Suppressor macrophage treated with lipopolysaccharide for 4 hours (primary cell): ENCODE measurements around the gene FOXN1.
A peak's percentile ranks its signal among the peaks of the same experiment; 100 is the strongest.
"Not testable (repeated sequence)": the region's sequence is repeated elsewhere in the genome, so short reads cannot be mapped to it uniquely, and the experiment has no call there.

Experiments used
- DNase-seq: peaks from one replicate; pipeline ENCODE4 v3.0.0-alpha.2; 2020

Gene FOXN1, protein sequence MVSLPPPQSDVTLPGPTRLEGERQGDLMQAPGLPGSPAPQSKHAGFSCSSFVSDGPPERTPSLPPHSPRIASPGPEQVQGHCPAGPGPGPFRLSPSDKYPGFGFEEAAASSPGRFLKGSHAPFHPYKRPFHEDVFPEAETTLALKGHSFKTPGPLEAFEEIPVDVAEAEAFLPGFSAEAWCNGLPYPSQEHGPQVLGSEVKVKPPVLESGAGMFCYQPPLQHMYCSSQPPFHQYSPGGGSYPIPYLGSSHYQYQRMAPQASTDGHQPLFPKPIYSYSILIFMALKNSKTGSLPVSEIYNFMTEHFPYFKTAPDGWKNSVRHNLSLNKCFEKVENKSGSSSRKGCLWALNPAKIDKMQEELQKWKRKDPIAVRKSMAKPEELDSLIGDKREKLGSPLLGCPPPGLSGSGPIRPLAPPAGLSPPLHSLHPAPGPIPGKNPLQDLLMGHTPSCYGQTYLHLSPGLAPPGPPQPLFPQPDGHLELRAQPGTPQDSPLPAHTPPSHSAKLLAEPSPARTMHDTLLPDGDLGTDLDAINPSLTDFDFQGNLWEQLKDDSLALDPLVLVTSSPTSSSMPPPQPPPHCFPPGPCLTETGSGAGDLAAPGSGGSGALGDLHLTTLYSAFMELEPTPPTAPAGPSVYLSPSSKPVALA

DNA sequence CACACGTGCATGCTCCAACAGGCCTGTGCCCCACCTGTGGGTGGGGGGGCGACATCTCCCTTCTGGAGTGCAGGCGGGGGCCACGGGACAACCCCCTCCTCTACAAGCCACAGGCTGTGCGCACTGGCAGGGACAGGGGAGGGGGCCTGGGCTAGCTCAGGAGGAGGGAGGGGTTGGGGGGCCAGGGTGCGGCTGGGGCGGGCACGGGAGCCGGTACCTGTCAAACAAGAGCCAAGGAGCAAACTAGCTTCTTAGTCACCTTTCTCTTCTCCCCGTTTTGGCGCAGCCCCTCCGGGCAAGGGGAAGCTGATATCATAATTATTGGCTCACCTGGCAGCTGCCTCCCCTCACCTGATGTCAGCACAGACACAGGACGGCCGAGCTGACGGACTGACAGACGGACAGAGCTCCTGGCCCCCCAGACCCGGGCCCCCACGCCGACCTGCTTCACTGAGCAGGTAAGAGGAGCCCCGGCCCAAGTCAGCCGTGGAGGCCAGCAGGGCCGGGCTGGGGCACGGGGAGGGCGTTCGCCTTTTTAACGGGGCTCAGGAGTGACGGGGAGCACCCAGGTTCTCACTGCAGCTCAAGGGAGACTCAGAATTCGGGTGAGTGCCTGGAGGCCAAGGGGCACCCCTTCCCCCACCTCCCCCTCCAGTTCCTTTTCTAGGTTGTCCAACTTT lies at the start of gene FOXN1:
FOXN1 (plus strand) TSS at position 363 of the 680 bp plus-strand sequence. CDS start 17,622 bp downstream, outside the sequence.
- DNase-seq: no peak

DNA sequence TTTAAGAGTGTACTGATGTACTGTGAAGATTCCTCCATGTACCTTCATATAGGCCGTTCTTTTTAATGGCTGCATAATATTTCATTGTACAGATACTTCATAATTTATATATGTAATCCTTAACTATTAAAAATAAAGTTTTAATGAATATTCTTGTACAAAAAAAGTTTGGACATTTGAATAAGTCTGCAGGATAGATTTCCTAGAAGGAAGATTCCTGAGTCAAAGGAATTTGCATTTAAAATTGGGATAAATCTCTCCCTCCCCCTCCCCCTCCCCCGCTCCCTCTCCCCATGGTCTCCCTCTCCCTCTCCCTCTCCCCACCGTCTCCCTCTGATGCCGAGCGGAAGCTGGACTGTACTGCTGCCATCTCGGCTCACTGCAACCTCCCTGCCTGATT lies 48.3 kb upstream of the FOXN1 start:
- DNase-seq: no peak

DNA sequence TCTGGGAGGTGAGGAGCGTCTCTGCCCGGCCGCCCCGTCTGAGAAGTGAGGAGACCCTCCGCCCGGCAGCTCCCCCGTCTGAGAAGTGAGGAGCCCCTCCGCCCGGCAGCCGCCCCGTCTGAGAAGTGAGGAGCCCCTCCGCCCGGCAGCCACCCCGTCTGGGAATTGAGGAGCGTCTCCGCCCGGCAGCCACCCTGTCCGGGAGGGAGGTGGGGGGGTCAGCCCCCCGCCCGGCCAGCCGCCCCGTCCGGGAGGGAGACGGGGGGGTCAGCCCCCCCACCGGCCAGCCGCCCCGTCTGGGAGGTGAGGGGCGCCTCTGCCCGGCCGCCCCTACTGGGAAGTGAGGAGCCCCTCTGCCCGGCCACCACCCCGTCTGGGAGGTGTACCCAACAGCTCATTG lies 47.3 kb upstream of the FOXN1 start:
- not testable (repeated sequence) for DNase-seq

DNA sequence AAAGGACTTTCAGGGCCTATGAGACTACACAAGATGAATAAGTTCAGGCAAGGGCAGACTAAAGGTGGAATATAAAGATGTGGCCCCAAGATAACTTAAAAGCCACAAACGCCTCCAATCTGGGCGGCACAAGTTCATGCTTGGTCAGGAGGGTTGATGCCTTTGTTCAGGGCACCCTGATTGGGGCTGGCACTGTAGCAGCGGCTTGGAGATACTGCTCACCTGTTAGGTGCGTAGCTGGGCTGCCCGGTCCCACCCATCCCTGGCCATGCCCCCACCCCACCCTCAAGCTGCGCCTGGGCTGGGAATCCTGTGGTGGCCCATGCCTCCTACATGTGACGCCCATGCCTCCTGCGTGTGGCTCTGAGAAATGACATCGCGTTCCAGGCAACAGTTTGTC lies 45.2 kb upstream of the FOXN1 start:
- no peak for DNase-seq

DNA sequence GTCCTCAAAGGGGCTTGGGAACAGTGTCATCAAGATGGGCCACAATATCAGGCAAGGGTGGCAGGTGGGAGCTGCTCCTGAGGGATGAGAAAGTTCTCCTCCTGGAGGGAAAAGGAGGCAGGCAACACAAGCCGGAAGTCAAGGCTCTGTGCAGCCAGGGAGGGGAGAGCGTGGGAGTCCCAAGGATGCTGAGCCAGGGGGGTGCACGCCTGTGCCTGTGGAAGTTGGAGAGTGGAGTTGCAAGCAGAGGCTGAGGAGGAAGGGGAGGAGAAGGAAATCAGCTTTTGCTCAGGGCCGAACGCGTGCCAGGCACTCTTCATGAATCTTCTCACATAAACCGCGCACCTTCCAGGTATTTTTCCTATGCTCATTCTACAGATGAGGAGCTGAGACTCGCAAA lies 40.1 kb upstream of the FOXN1 start:
- no peak for DNase-seq

DNA sequence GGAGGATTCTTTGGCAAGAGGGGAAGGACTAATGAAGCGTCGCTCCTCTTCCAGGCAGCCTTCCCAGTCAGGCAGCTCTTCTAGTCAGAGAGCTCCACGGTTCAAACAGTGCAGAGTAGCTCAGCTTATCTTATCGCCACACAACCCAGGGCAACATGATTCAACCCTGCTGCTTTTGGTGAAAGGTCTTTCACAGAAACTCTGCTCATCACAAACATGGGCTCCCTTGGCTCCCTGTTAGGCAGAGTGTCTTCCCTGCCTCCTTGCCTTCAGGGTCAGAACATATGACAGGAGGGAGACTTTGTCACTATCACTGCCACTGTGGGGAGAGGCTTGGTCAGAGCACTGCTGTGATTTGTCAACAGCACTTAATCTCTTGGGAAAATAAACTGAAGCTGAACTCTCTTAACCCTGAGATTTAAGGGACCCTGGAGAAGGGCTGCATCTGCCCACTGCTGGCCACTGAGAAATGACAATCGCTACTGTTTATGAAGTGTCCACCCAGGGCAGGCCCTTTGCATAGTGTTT lies 39.6 kb upstream of the FOXN1 start:
- no peak for DNase-seq

DNA sequence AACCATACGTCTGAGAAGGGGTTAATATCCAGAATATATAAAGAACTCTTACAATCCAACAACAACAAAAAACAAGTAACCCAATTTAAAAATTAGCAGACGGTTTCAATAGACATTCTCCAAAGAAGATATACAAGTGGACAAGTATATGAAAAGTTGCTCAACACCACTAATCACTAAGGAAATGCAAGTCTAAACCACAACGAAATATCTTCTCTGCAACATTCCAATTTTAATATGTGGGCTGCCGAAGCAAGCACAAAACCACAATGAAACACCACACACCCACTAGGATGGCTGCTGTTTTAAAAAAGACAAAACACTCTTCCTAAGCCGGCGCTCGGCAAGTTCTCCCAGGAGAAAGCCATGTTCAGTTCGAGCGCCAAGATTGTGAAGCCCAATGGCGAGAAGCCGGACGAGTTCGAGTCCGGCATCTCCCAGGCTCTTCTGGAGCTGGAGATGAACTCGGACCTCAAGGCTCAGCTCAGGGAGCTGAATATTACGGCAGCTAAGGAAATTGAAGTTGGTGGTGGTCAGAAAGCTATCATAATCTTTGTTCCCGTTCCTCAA lies 38.6 kb upstream of the FOXN1 start:
- DNase-seq: peak; percentile 51

DNA sequence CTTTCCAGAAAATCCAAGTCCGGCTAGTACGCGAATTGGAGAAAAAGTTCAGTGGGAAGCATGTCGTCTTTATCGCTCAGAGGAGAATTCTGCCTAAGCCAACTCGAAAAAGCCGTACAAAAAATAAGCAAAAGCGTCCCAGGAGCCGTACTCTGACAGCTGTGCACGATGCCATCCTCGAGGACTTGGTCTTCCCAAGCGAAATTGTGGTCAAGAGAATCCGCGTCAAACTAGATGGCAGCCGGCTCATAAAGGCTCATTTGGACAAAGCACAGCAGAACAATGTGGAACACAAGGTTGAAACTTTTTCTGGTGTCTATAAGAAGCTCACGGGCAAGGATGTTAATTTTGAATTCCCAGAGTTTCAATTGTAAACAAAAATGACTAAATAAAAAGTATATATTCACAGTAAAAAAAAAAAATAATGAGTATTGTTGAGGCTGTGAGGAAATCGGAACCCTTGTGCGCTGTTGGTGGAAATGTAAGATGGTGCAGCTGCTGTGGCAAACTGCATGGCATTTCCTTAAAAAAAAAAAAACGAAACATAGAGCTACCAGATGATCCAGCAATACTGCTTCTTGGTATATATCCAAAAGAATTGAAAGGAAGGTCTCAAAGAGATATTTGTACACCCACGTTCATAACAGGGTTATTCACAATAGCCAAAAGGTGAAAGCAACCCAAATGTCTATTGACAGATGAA lies 38.0 kb upstream of the FOXN1 start:
- not testable (repeated sequence) for DNase-seq

DNA sequence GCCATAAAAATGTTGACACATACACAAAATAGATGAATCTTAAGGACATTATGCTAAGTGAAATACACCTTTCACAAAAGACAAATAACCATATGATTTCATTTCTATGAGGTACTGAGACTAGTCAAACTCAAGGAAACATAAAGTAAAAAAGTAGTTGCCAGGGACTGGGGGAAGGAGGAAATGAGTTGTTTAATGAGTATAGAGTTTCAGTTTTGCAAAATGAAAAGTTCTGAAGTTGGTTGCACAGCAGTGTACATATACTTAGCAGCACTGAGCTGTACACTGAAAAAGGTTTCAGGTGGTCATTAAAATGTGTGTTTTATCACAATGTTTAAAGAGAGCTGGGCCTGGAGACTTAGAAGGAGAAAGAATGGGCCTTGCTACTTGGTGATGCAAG lies 37.4 kb upstream of the FOXN1 start:
- peak; percentile 45 for DNase-seq

DNA sequence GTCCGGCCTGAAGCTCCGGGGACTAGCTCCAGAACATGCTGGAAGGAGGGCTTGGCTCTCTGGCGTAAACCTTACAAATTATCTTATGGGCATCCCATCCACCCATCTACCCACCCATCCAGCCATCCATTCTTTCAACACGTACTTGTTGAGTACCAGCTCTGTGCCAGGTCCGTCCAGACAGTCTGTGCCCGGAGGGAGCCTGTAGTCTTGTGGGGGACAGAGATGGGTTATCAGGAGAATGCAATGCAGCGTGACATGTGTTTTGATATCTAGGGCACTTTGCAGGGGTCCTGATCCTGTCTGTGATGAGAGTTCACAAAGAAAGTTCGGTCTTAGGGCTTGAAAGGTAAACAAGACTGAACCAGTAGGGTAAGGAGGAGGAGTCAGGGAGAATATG lies 36.8 kb upstream of the FOXN1 start:
- DNase-seq: no peak

DNA sequence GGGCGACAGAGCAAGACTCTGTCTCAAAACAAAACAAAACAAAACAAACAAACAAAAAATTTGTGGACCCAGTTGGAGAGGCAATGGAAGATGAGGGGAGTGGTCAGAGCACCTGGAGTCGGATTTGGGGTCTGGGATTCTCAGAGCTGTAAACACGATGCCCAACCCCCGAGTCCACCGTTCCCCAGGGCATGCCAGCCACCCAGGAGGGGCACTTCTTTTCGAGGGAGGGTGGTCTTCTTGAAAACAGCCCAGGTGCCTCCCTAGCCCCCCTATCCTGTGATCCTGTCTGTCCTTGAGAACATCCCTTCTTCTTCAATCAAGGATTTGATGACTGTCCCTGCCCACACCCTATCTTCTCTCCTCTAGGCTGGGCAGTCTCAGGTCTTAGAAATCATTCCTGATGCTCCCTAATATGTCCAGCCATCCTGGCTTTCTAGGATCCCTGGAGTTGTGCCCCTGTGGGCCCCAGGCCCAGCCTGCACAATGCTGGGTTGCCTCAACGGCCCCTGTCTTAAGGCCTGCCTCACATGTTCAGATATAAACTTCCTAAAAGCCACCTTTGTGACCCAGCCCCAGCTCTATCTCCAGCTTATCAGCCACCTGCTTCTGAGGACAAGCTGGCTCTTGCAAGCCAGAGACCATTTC lies 35.8 kb upstream of the FOXN1 start:
- no peak for DNase-seq

DNA sequence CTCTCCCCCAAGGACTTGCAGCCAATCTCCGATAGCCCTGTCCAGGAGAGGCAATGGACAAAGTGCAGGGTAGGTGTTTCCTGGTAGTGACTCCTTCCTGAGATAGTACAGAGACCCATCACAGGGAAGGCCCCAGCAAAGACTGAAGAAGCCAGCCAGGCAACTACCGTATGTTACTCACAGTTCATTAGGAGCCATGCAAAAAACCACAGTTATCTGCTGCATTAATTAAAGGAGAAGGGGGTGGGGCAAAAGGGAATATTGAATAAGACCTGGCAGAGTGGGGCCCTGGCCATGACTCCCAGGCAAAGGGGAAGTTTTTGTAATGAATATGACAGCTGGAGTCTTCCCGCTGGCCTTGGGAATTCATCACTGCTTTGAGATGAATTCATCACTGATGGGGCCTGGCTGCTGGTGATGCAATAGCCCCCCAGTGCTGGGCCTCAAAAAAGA lies 35.2 kb upstream of the FOXN1 start:
- DNase-seq: peak; percentile 24

DNA sequence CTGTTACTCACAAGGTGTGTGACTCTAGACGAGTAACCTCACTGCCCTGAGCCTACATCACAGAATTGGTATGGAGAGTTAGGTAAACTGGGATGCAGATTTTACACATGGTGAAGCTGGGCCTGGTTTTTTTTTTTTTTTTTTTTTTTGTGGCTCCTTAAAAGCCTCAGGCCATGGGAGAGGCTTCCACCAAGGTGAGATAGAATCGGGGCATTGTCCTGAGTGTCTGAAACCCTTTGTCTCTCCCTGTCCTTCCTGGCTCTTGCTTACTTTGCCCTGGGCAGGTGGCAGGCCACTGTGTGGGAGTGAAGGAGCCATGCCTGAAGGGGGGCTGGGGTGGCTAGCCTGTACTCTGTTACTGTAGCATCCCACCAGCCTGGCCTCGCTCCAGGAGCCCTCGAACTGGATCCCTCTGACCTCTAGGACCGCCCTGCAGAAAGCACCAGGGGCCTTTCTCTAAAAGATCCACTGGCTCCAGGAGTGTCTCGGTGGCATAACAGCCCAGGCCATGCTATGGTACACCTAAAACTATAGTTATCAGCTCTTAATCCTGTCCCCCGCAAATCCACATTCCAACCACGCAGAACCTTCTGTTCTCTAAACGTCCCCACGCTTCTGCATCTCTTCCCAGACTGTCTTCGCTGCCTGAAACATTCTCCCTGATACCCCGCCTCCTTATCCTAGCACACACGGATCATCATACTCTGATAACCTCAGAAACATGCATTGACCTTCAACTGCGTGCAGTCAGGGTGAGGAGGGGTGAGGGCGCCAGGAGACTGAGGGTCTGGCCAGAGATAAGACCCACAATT lies 34.4 kb upstream of the FOXN1 start:
- no peak for DNase-seq

DNA sequence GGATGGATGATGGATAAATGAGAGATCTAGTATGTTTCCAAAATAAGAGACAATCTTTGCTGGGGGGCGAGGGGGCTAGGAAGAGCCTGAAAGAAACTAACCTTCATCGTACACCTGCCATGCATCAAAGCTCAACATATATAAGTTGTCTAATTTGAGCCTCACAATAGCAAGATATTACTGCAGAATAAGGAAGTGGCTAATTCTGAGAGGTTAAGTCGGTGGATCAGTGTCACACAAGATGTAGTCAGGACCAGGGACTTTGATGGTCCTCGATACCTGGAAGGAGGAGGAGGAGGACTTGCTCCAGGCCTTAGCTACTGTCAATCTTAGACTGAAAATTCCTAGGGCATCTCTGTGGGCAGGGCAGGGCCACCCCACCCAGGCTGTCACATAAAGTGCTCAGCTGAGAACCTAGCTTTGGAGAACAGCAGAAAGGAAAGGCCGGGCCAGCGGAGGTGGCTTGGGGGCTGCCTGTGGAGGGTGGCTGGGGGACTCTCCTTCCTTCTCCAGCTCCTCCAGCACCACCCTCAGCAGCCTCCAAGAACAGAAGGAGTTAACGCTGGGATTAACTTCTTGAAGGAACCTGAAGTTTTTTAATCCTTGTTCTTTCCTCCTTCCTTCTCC lies 33.2 kb upstream of the FOXN1 start:
- DNase-seq: no peak

DNA sequence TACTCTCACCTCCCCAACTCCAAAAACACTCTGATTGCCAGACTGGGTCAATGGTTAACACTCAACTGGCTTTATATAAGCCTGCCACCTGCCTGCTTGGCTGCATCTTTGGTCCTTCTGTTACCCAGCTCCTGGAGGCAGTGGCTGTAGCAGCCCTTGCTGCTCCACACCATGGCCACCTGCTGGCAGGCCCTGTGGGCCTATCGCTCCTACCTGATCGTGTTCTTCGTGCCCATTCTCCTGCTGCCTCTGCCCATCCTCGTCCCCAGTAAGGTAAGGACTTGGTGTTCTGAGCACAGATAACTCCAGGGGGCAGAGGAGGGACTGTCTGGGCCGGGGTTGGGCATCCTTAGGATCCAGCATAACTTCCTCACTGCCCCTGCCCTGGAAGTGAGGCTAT lies 32.6 kb upstream of the FOXN1 start, which contains the start of gene SLC13A2:
SLC13A2 (plus strand) TSS at position 103 of the 400 bp plus-strand sequence; CDS start at position 172, 69 bp downstream.
- no peak for DNase-seq

DNA sequence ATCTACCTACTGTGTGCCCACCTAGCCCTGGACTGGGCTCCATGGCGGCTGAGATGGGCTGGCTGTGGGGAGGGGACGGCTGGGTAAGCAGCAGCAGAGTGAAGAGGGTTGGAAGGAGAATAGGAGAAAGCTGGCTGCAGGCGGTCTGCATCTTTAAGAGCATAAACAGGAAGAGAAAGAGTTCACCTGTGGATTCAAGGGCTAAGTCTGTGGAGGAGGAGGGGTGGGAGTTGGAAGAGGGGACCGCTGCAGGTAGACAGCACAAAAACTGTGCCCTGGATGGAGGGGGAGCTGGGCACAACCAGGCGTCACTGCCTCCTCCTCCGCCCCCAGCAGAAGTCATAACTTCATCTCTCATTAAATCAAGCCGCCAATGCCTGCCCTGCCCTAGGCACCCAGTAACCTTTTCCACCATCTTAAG lies 32.0 kb upstream of the FOXN1 start:
- no peak for DNase-seq

DNA sequence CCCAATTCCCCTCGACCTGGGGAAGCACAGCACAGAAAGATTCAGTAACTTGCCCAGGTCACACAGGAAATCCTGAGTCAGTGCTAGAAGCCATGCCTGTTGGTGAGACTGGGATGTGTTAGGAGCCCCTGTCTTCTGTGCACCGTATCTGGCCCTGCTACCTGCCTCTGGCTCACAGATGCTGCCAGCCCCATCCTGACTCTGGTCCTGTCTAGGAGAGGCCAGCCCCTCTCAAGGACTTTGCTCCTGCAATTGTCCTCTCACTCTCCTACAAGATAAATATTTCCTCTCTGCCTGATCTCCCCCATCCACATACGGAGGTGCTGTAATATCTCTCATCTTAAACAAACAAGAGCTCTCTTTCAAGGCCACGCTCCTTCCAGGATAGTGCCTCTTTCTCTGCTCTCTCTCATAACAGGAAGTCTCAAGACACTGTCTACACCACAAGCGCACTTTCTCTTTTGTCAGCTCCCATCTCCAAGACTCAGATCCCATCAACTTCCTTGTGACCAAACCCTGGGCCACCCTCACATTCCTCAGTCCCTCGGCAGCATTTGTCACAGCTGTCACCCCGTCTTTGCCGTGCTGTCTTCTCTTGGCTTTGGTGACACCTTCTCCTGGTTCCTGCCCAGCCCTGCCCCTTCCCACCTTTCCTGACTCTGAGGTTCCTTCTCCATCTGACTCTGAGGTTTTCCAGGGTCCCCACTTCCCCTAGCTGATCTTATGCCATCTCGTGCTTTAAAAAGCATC lies 30.8 kb upstream of the FOXN1 start:
- peak; percentile 48 for DNase-seq

DNA sequence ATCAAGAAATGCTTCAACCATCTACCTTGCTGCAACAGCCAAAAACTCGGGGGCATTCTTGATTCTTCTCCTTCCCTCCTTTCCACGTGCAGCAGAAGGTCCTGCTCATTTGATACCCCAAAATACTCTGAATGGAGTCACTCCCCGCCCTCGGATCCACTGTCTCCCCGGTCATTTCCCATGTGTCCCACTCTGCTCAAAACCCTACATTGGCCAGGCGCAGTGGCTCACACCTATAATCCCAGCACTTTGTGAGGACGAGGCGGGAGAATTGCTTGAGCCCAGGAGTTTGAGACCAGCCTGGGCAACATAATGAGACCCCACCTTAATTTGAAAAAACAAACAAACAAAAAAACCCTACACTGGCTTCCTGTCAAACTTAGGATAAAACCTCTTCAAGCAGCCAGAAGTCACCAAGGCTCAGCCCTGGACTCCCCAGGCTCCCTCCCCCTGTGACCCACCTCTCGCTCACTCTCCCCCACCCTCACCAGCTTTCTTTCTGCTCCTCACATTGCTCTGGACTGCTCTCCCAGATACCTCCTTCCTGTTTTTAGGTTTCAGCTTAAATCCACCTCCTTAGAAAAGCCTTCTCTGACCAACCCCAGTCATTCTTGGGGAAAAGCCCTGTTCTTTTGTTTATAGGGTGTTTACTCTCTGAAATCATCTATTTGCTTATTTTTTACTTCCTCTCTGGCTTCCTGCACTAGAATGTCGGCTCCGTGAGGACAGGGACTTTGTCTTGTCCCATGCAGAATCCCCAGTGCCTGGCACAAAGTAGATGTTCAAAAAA lies 29.9 kb upstream of the FOXN1 start:
- peak; percentile 37 for DNase-seq

DNA sequence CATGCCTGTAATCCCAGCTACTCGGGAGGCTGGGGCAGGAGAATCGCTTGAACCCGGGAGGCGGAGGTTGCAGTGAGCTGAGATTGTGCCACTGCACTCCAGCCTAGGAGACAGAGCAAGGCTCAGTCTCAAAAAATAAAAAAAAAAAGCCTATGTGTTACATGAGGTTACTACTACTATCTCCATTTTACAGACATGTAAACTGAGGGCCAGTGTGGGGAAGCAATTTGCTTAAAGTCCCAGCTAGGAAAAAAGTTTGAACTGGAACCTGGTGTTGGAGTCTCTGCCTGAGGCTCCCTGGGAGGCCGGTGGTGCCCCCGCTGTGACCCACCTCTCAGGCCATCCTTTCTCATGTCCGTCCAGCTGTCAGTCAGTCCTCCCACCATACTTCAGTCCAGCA lies 28.2 kb upstream of the FOXN1 start:
- no peak for DNase-seq
